AG10803 (cell line): ENCODE measurements around the gene MEF2D.

Source experiments
- DNase-seq: peaks from one replicate; pipeline ENCODE4 v3.0.0; 2010; ENCODE audit warnings: low read depth
- H3K4me3 ChIP-seq: 2 replicates; pipeline ENCODE4 v1.5.1; 2011; ENCODE audit warnings: mild to moderate bottlenecking, low read length, control low read depth
- CTCF ChIP-seq: conservative IDR thresholded peaks from 2 replicates; pipeline ENCODE4 v1.5.1; 2011; ENCODE audit warnings: mild to moderate bottlenecking, low read length, control low read depth, inconsistent platforms

The MEF2D gene

GRCh38 chr1:156443286-156443685 is 57.3 kb downstream of the MEF2D start:
- no peak overlapping the region for H3K4me3 ChIP-seq
- no peak for TF ChIP-seq CTCF
- no peak for DNase-seq

- no peak overlapping the region for H3K4me3 ChIP-seq
- no peak for DNase-seq
- no peak for TF ChIP-seq CTCF
Observed at GRCh38 chr1:156440654-156441437, 59.7 kb downstream of the MEF2D start.

GRCh38 chr1:156439777-156440183 is 60.8 kb downstream of the MEF2D start:
- H3K4me3 ChIP-seq = no peak overlapping the region
- DNase-seq = no peak
- no peak for TF ChIP-seq CTCF

- DNase-seq = no peak
- TF ChIP-seq CTCF = no peak
- no peak overlapping the region for H3K4me3 ChIP-seq
Observed at GRCh38 chr1:156439036-156439776, 61.4 kb downstream of the MEF2D start.

- peak; percentile 25 for DNase-seq
- no peak overlapping the region for H3K4me3 ChIP-seq
Observed at GRCh38 chr1:156438278-156438987, 62.1 kb downstream of the MEF2D start.

More at GRCh38 chr1:156438278-156438987, 62.1 kb downstream of the MEF2D start:
- no peak for TF ChIP-seq CTCF
